Prostate gland (tissue), 2 donors: ENCODE results near the gene NRARP. TPM values are rescaled to one million over a fixed set of nuclear protein-coding genes. Genes with fewer than 3 reads are reported as not detected.
A peak's percentile ranks its signal among the peaks of the same experiment; 100 is the strongest.

Source experiments
- DNase-seq: peaks from one replicate; pipeline ENCODE4 v3.0.0-alpha.2; 2019; ENCODE audit warnings: low spot score
- H3K27ac ChIP-seq, 2 donors: fragments of 200-600 bp; sonication (generic); 2 replicates each; pipeline ENCODE4 v1.5.1; 2017 to 2019
- H3K27me3 ChIP-seq: fragments of 200-600 bp; sonication (generic); replicated peaks from 2 replicates; pipeline ENCODE4 v1.5.1; 2019; ENCODE audit not compliant: insufficient read depth
- H3K36me3 ChIP-seq, 2 donors: fragments of 200-600 bp; sonication (generic); 1 replicate in 1 of 2; 2 replicates in 1 of 2; pipeline versions ENCODE4 v1.5.1 to v1.8.1; 2017 to 2019
- H3K4me1 ChIP-seq: fragments of 200-600 bp; sonication (generic); replicated peaks from 2 replicates; pipeline ENCODE4 v1.5.1; 2019
- H3K4me3 ChIP-seq, 2 donors: fragments of 200-600 bp; sonication (generic); 2 replicates each; pipeline ENCODE4 v1.5.1; 2017 to 2019
- H3K9me3 ChIP-seq: fragments of 200-600 bp; sonication (generic); 2 replicates; pipeline ENCODE4 v1.5.1; 2017
- CTCF ChIP-seq, 4 experiments: fragments of 200-600 bp in 2 of 4; fragments of 450-650 bp in 2 of 4; sonication (generic) in 2 of 4; IDR thresholded peaks; 1 replicate in 3 of 4; 2 replicates in 1 of 4; pipeline ENCODE4 v1.5.1; 2016 to 2019; ENCODE audit warnings: antibody characterized with exemption in 4 of 4, mild to moderate bottlenecking in 2 of 4, moderate library complexity in 2 of 4
- POLR2A ChIP-seq: fragments of 450-650 bp; IDR thresholded peaks from one replicate; pipeline ENCODE4 v1.6.1; 2016; ENCODE audit warnings: antibody characterized with exemption, mild to moderate bottlenecking
- POLR2AphosphoS5 ChIP-seq: sonication (generic); formaldehyde crosslinking; IDR thresholded peaks from one replicate; pipeline ENCODE4 v1.6.1; 2017; ENCODE audit warnings: antibody characterized with exemption
- WGBS: methylation state at CpG from one replicate; pipeline ENCODE4 v1.1.5; 2018; 5-methylcytosine and 5-hydroxymethylcytosine counted together
- intact Hi-C: fragments of 100-400 bp; cut with DNase I; formaldehyde crosslinking; loops from one replicate; pipeline ENCODE4 v1.14.2; 2022
- total RNA-seq, 2 donors: library from RNA; depleted of rRNA; stranded (reverse); fragments of >200 nt; gene quantifications; one replicate each; pipeline ENCODE4 v1.1.0, GENCODE V29; 2016

The NRARP gene
- total RNA-seq, 2 donors from 2014 or later = 22.4 to 24.3 TPM

- WGBS = 90% methylated on average over 34 of the region's 34 CpGs
- H3K4me3 ChIP-seq = no peak overlapping the region
- H3K4me1 ChIP-seq = peaks cover 25% of the 10 kb centered on the region
- DNase-seq = no peak
- no peaks in the 10 kb centered on the region for H3K9me3 ChIP-seq
- H3K27ac ChIP-seq = peak overlapping the region in 1 of 2 donors; percentile 40
- no peaks in the 10 kb centered on the region for H3K27me3 ChIP-seq
- intact Hi-C loops = no loop called here
- no peak for TF ChIP-seq POLR2A
- no peak for TF ChIP-seq CTCF (IDR thresholded peaks at IDR 0.05)
- TF ChIP-seq POLR2AphosphoS5 = no peak
- peaks cover 0 to 7% of the 10 kb centered on the region in 2 donors for H3K36me3 ChIP-seq
Measured at GRCh38 chr9:137266585-137267453, 35.3 kb downstream of the NRARP start.

GRCh38 chr9:137266162-137266527, 35.9 kb downstream of the NRARP start:
- peak overlapping the region in 1 of 2 donors; percentile 40 for H3K27ac ChIP-seq
- no peaks in the 10 kb centered on the region for H3K9me3 ChIP-seq
- H3K27me3 ChIP-seq = no peaks in the 10 kb centered on the region
- H3K4me1 ChIP-seq = peaks cover 22% of the 10 kb centered on the region
- H3K36me3 ChIP-seq = peaks cover 0 to 7% of the 10 kb centered on the region in 2 donors
- no peak for DNase-seq
- WGBS = 85% methylated on average over 14 of the region's 15 CpGs
- intact Hi-C loops = no loop called here
- no peak for TF ChIP-seq CTCF (IDR thresholded peaks at IDR 0.05)
- no peak for TF ChIP-seq POLR2A
- no peak for TF ChIP-seq POLR2AphosphoS5
- H3K4me3 ChIP-seq = no peak overlapping the region

- WGBS = 90% methylated on average over 23 of the region's 29 CpGs
- Histone ChIP-seq H3K36me3 (peaks cover 0 to 7% of the 10 kb centered on the region in 2 donors), H3K4me3 (no peak overlapping the region), H3K27ac (peak overlapping the region in 1 of 2 donors; percentile 40), H3K27me3 (no peaks in the 10 kb centered on the region), H3K4me1 (peaks cover 18% of the 10 kb centered on the region), H3K9me3 (no peaks in the 10 kb centered on the region)
- DNase-seq = no peak
- TF ChIP-seq CTCF (IDR thresholded peaks at IDR 0.05) = no peak
- TF ChIP-seq POLR2AphosphoS5 = no peak
- no peak for TF ChIP-seq POLR2A
- intact Hi-C loops = no loop called here
Measured at GRCh38 chr9:137265496-137266161, 36.4 kb downstream of the NRARP start.

GRCh38 chr9:137264067-137264466, 38.0 kb downstream of the NRARP start:
- intact Hi-C loops = no loop called here
- no peak for TF ChIP-seq POLR2A
- TF ChIP-seq CTCF (IDR thresholded peaks at IDR 0.05) = no peak
- no peak for TF ChIP-seq POLR2AphosphoS5
- Histone ChIP-seq H3K27ac (no peak overlapping the region), H3K4me1 (peaks cover 9% of the 10 kb centered on the region), H3K36me3 (peaks cover 0 to 7% of the 10 kb centered on the region in 2 donors), H3K4me3 (no peak overlapping the region), H3K9me3 (no peaks in the 10 kb centered on the region), H3K27me3 (no peaks in the 10 kb centered on the region)
- no peak for DNase-seq
- 97% methylated on average over 22 of the region's 22 CpGs for WGBS
